Activated CD4-positive, CD25-positive, alpha-beta regulatory T cell treated with anti-CD3 and anti-CD28 coated beads, Interleukin-2, amount 50 U/mL, for 72 hours (primary cell): ENCODE results near the gene ESRP2.

Experiments
- DNase-seq: peaks from one replicate; pipeline ENCODE4 v3.0.0; 2021

The ESRP2 gene

DNA sequence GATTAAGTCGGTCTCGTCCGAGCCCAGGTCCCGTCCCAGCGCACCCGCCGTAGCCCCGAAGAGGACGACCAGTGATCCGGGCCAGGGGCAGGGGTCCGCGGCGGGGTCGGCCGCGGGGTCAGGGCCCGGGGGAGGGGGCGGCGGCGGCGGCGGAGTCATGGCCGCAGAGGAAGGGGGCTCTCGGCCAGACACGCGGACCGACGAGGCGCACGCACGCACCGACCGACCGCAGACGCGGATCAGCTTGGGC, at the start of gene ESRP2:
TSS of gene ESRP2 (minus strand) at position 241 of the 250 bp plus-strand sequence. CDS start at position 159, 82 bp downstream.
- DNase-seq: no peak

DNA sequence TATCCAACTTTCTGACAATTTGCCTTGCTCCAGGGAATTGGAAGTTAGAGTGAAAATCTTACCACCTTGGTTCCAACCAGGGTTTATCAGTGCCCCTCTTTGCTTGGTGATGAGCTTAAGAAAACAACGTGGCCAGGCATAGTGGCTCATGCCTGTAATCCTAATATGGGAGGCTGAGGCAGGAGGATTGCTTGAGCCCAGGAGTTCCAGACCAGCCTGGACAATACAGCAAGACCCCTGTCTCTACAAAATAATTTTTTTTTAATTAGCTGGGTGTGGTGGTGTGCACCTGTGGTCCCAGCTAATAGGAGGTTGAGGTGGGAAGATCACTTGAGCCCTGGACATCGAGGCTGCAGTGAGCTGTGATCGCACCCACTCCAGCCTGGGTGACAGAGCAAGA, 49.8 kb upstream of the ESRP2 start:
- no peak for DNase-seq

DNA sequence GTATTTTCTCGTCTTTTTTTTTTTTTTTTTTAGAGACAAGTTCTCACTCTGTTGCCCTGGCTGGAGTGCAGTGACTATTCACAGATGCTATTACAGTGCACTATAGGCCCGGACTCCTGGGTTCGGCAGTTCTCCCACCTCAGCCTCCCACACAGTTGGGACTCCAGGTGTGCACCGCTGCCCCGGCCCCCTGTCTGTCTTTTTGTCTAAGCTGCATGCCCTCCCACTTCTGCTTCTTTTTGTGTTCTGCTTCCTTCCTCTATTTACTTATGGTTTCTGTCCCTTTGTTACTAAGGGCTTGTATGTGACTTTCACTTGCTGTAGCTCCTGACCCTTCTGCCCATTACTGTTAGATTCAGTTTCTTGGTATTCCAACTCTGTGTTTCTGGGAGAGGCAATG, 48.9 kb upstream of the ESRP2 start:
- no peak for DNase-seq

DNA sequence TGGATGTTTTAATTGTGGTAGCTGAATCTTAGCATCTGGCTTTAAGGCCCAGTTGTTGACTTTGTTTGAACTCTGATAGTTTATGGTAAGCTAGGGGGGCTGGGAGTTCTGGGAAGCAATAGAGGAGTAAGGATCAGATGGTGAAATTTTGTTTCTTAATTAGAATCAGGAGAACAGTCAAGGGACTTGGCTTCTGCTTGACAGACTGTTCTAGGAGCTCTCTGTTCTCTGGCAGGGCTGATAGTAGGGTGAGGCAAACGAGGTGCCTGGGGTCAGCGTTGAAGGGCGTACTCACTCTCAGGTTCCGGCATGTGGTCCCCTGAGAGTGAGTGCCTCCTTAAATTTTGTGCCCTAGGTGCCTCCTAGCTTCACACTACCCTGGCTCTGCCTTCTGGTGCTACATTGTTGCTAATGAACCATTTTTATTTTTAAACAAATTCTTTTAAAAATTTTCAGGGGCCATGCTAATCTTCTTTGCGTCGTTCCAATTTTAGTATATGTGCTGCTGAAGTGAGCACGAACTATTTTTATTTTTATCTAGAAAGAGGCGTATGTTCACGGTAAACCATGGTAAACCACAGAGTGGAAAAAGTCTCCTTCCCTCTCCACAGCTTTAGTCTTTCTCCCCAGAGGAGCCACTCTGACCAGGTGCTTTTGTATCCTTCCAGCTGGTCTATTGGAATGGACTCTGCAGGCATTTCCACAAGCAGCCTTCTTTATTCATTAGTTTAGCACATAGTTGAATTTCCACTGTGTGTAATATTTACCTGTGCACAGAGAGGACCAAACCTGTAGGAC, 48.1 kb upstream of the ESRP2 start:
- DNase-seq: no peak

DNA sequence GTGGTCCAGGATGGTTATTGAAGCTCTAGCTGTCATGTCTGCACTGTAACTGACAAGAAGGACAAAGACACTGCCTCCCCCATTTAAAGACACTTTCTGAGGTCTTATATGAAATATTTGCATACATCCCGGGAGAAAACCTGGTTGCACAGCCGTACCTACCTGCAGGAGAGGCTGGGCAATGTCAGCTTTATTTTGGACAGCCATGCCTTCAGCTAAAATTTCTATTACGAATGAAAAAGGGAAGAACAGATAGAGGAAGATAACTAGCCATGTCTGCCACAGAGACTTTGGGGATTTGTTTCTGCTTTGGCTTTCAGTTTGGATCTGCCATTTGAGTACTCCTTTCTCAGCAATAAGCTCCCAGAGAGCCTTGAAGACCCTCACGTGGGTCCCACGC, 47.4 kb upstream of the ESRP2 start:
- no peak for DNase-seq

DNA sequence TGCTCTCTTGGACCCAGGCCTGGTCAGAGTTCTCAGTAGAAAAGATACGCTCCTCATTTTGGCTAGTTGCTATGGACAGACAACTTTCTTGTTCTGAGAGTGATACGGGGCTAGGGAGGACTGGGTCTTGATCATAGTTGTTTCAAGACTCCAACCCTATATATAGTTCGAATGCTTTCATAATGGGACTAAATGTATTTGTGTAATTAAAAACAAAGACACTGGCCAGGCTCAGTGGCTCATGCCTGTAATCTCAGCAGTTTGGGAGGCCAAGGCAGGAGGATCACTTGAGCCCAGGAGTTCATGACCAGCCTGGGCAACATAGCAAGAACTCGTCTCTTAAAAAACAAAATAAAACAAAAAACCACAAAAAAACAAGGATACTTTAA, 46.1 kb upstream of the ESRP2 start:
- no peak for DNase-seq

DNA sequence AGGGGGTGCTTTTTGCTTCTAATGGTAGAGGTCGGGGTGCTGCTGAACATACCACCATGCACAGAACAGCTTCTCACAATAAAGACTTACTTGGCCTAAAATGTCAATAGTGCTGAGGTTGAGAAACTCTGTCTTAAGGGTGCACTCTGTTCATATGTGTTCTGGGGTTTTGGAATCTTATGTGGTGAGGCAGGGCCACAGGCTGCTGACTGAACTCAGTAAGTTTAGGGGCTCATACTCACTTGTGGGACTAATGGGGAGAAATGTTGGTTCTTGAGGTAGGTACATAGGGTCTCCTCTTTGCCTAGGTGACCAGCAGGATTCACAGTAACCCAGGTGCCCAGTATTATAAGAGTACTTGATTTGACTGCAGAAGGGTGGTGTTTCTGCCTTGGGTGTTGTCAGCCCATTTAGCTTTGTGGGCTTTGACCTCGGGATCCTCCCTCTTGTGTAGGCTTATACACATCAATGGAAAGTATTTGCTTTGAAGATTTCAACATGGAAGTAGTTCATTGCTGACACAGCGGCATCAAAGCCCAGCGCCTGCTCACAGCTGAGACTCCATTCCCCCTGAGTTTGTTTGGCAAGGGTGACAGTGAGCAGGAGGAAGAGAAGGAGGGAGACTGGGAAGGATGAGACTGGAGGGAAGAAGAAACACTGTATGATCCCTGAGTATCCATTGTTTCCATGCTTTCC, 45.6 kb upstream of the ESRP2 start:
- DNase-seq: no peak

DNA sequence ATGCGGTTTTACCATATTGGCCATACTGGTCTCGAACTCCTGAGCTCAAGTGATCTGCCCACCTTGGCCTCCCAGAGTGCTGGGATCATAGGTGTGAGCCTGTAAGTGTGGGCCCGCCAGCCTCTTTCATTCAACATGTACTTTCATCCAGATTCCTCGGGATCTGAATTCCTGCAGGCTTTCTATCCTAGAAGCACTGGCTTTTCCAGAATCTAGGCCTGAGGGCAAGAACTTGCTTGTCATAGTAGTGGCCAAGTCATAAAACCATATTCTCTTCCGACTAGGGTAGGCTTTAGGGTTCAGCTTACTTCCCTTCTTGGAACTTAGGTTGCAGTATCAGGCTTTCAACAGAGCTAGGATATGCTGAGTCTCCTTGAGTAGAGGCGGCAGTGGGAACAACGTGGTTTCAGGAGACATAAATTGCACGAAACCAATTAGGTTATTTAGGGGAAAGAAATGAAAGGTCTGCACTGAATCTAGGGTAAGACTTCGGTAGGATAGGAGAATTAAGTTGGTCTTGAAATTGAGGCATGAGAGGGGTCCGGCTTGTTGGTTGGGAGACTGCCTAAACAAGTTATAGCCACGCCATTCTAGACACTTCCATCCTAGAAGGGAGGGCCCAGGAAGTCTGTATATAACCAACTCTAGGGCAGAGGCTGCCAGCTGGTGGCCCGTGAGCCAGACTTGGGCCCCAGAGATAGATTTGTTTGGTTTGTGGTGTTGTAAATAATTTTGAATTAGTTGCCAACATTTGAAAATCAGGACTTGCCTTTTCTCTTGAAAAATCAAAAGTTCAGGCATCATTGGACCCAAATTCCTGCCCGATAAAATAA, 44.0 kb upstream of the ESRP2 start:
- no peak for DNase-seq

DNA sequence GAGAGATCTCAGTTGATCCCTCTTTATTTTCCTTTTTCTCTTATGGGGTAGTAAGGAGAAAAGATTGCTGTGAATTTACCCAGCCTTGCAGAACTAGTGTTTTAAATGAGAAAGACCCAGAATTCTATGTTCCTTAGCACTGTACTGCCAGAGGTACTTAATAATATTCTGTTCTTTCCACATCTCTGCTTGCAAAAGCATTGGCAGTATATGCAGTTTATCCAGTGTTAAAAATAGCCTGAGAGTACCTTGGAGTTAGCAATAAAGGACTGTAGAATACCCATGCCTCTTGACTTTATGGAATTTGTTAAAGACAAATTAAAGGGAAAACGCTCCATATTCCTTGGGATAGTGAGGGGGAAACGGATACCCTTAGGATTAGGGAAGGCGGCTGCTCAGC, 40.3 kb upstream of the ESRP2 start:
- DNase-seq: no peak

DNA sequence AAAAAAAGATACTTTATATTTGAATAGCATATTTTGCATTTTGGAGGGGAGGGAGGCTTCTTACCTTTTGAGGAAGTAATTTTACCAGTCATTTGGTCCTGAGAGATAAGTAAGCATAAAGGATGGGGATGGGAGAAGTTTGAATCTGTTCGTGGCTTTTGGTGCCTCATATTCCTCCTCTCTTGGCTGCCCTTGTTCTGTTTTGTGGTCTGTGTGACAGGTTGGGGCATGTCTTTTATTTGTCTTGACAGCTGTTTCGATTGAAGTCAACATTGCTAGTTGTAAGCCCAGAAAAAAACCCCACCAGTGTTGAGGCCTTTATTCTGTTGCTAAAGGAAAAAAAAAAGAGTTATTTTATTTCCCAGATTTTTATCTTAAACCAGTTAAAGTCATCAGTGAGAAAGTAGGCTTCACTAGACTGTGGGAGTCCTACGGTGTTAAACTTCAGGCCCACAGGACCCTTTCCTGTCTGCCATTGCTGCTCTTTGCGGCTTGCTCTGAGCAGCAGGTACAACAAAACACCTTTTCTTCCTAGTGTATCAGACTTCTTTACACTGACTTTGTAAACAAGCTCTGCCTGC, 39.8 kb upstream of the ESRP2 start:
- DNase-seq: no peak

DNA sequence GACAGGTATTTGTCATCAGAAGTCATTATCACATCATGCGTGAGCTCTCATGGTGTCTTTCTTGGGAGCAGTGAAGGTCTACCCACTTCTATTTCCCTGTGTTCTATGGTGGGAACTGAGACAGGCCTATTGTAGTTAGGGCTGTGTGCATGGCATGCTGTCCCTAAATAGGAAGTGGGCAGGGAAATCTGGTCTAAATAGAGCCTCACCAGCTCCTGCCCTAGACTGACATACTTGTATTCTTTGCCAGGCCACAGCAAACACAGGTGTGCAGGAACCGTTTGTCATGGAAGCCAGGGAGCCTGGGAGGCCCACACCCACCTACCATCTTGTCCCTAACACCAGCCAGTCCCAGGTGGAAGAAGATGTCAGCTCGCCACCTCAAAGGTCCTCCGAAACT, 38.5 kb upstream of the ESRP2 start:
- no peak for DNase-seq

DNA sequence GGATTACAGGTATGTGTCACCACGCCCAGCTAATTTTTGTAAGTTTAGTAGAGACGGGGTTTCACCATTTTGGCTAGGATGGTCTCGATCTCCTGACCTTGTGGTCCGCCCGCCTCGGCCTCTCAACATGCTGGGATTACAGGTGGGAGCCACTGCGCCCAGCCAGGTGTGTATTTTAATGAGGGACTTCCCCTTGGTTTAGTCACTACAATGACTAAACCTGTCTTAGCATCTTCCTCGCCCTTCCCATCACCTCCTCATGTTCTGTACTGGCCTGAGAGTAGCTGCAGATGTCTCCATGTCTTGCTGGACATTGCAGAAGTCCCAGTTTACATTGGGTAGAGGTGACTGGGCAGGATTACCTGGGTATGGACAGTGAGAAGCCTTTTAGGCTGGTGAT, 38.0 kb upstream of the ESRP2 start:
- no peak for DNase-seq

DNA sequence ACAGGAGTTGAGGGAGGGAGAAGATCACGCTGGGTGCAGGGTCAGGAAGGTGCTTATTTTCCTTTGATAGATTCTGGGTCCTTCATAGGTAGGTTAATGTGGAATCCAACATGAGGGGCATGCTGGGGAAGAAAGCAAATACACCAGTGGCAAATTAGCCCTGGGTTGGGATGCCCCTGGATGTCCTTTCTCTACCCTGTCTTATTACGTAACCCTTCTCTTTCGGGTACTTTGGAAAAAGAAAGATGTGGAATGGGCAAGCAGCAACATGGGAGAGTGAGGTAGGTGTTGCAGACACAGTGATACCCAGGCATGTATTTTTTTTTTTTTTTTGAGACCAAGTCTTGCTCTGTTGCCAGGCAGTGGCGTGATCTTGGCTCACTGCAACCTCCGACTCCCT, 37.5 kb upstream of the ESRP2 start:
- no peak for DNase-seq

DNA sequence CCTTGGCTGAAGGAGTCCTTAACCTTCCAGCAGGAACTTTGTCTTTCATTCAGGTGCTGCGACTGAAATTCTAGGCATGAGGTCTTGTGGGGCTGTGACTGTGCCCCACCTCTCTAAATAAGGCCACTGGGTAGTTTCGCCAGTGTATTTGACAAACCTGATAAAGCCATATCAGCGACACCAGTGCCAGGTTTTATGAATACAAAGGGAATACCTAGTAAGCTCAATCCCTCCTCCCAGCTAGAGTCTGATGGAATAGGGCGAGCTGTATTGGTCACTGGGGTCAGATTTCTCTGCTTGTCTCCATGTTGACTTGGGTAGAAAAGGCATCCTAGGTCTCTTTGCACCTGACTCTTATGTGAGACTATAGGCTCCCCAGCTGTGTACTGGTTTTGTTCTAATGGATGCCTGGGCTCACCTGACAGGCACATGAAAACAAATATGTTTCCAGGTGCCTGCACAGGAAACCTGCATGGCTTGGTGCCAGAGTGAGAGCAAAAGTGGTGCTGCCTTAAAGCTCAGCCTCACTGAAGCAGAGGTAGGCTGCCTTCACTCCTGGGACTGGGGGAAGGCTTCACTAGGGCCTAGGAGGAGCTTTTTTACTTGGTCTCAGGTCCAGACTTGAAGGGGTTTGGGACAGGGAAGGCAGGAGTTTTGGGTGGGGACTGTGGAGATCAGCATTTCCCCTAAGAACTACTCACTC, 36.7 kb upstream of the ESRP2 start:
- DNase-seq: no peak

DNA sequence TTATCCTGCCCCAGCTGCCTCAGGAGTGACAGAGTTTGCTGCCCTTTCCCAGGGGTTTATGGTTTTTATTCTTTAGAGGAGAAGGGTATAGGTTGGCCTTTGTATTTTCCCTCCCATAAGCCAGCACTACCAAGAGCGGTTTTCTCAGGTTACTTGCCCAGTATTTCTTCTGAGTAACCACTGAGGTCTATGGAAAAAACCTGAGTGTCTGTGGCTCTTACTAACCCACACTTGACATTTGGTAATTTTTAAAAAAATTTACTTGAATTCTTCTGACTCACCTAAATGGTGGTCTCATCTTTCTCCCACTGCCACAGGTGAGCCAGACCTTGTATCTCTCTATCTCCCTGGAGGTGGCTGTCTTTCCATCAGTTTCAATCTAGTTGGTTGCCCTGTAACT, 34.4 kb upstream of the ESRP2 start:
- DNase-seq: no peak

DNA sequence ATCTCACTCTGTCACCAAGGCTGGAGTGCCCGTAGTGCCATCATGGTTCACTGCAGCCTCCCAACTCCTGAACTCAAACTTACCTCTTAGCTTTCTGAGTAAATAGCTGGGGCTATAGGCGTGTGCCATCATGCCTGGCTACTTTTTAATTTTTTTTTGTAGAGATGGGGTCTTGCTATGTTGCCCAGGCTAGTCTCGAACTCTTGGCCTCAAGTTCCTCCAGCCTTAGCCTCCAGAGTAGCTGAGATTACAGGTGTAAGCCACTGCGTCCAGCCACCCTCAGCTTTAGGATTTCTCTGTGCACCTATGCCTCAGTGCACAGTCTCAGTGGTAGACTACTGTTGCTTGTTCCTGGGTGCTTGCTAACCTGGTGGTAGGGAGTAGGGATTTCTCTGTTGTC, 33.9 kb upstream of the ESRP2 start:
- DNase-seq: no peak

DNA sequence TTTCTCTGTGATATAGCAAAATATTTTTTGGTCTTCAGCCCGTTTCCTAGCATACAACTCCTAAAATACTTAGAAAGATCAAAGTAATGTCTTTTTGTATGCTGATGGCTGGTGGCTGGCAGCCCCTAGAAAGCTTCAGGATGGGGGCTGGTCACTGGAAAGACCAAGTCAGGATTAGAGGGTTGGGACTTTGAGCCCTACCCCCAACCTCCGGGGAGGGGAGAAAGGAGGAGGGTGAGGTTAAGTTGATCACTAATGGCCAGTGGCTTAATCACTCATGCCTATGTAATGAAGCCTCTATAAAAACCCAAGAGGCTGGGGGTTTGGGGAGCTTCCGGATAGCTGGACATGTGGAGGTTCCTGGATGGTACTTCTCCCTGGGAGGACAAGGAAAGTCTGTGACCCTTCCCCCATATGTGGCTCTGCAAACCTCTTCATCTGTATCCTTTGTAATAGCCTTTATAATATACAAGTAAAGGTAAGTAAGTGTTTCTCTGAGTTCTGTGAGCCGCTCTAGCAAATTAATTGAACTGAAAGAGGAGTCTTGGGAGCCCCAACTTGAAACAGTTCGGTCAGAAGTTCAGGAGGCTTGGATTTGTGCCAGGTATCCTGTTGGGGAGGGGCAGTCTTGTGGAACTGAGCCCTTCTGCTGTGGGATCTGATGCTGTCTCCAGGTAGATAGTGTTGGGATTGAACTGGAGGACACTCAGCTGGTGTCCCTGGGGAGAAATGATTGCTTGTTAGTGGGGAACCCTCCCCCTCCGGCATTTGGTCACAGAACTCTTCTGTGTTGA, 31.9 kb upstream of the ESRP2 start:
- no peak for DNase-seq

DNA sequence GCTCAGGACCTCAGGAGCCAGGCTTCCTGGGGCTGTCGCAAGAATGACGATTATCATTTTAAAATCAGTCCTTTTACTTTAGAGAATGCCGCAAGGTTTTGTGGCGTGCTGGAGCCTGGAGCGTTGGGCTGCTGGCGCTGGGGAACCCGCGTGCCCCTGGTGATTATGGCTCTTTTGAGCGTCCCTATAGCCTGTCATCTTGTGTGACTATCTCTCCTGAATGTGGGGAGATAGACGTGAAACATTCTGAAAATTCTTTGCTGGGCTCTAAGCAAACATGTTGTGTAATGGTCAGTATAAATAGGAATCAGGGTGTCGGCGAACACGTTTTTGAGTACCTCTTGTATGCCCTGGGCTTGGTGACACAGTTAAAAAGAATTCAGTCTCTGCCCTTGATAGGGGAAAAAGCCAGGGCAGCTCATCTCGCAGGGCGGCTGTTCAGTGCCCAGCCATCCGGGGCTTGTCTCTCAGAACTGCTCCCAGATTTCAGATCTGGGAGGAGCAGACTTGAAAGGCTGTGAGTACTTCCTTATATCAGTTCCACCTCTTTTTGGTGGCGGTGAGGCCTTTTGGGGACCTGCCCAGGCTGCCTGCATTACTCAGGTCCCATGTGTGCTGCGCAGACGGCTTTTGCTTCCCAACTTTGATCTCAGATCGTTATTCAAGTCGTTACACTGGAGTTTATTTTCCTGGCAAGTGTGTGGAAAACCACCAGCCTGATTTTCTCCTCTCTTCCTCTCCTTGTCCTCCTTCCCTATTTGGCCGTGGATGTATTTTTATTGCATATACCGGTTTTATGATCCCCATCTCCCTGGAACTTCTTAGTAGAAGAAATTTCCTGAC, 29.4 kb upstream of the ESRP2 start:
- DNase-seq: peak; percentile 35

DNA sequence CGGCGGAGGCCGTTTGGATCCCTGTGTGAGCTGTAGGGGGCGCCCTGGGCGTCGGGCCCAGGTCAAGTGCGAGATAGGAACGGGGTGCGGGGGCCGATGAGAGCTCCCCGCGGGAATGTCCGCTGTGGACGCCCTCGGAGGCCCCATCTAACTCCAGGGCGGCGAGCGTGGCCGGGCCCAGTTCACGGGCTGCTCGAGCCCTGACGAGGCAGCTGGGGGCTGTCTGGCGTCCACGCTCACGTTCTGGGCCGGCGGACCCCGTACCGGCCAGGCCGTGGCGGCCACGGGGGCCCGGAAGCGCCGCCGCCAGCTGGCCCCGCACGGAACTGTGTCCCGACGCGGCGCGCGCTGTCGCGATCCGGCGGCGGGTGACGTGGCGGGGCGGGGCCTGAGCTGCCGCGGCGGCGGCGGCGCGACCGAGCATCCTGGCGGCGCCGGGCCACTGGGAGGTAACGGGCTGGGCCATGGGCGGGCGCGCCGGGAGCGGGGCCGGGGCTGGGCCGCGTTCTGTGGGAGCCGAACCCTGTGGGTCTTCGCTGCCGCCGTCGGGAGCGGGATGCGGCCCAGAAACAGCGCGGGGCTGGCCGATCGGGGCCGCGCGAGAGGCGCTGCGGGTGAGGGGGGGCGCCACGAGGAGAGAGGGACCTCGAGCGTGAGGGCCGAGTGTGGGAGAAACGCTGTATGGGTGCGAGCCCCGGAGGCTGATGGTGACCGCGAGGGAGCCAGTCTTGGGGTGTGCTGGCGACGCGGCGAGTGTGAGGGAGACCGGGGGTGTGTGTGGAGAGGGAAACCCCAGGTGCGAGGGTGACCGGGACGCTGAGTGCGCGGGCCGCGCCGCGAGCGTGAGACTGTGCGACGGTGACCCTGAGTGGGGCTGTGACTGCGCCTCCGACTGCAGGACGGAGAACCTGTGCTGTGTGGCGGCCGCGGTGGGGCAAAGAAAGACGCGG, 28.5 kb upstream of the ESRP2 start, which contains the start of gene SLC7A6:
TSS of gene SLC7A6 (plus strand) at position 399 of the 950 bp plus-strand sequence. CDS start 10,201 bp downstream, outside the sequence.
- DNase-seq: peak; percentile 86
